GM21381 (cell line): ENCODE measurements around the gene DECR2.
"Not testable (repeated sequence)": the region's sequence is repeated elsewhere in the genome, so short reads cannot be mapped to it uniquely, and the experiment has no call there.

Source experiments
- ATAC-seq: cut with Tn5 transposase; IDR thresholded peaks from one replicate; pipeline ENCODE4 v1.9.1; 2021; ENCODE audit warnings: mild to moderate bottlenecking, moderate library complexity; ENCODE audit not compliant: unreplicated experiment

DECR2 gene

DNA sequence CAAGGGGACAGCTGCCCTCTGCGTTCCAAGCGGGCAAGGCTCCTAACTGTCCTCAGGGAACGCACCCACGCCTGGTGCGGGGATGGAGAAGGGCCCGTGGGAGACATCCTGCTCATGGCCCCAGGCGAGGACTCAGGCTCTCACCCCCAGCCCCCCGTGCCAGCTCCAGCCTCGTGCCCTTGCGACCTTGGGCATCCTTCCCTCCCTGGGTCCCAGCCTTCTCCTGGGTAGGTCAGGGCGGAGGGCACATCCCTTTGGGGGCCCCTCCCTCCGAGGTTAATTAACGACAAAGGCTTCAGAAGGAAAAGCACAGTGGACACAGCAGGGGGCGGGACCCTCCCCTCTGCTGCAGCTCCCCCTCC lies 22.9 kb upstream of the DECR2 start:
- no peak for ATAC-seq

GRCh38 chr16:379183-379960 lies 22.3 kb upstream of the DECR2 start:
- no peak for ATAC-seq

DNA sequence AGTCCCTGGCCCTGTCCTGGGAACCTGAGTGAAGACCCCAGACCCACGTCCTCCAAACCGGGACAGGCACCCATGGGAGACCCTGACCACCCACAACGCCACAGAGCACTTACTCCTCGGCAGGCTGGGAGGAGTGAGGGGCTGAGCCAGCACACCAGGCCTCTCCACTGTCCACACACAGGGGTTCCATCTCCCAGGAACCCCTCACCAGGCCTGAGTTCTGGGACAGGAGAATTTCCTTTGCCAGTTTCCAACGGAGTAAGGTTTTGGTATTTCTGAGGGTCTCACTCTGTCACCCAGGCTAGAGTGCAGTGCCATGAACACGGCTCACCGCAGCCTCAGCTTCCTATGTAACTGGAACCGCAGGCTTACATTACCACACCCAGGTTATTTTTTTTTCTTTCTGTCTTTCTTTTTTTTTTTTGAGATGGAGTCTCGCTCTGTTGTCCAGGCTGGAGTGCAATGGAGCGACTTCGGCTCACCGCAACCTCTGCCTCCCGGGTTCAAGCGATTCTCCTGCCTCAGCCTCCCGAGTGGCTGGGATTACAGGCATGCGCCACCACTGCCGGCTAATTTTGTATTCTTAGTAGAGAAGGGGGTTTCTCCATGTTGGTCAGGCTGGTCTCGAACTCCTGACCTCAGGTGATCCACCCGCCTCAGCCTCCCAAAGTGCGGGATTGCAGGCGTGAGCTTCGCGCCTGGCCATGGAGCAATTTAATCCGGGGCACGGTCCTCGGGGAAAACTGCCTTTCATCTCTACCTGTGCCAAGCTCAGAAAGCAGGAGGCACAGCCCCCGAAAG lies 21.5 kb upstream of the DECR2 start:
- ATAC-seq, result no peak

GRCh38 chr16:380762-381011 lies 21.0 kb upstream of the DECR2 start:
- no peak for ATAC-seq

DNA sequence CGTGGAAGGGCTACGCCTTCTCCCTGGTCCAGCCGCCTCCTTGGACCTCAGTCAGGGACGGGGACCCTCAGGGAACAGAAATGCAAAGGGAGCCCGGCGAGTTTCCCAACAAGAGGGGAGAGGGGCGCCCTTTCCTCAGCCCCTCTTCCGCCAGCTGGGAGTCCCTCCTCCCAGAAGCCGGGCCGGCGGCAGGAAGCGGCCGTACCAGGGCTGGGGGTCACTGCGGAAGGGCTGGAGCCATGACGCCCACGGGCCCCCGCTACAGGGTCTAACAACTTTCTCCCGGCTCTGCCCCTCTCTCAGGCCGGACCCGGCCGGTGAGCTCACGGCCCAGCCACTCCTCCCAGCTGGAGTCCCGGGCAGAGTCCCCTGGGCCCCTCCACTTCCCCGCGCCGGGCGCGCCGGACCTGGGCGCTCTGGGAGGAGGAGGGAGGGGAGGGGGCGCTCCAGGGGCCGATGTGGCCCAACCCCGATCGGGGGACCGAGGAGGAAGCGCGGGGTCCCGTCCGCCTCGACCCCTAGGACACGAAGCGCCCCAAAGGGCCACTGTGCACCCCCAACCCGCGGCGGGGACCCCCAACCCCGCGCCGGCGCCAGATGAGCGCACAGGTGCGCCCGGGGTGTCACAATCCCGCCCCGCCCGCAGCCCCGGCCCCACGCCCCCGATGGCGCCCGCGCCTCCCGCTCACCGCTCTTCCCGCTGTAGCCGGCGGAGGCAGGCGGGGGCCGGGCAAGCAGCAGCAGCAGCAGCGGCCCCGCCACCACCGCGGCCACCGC lies 20.5 kb upstream of the DECR2 start:
- ATAC-seq, result peak; percentile 17

GRCh38 chr16:381789-382717 lies 19.6 kb upstream of the DECR2 start, which contains the start of gene PGAP6:
Gene PGAP6, minus strand, starts transcription at chr16:381978. Its CDS starts 157 bp downstream, at chr16:381821.
- ATAC-seq, result peak; percentile 61

DNA sequence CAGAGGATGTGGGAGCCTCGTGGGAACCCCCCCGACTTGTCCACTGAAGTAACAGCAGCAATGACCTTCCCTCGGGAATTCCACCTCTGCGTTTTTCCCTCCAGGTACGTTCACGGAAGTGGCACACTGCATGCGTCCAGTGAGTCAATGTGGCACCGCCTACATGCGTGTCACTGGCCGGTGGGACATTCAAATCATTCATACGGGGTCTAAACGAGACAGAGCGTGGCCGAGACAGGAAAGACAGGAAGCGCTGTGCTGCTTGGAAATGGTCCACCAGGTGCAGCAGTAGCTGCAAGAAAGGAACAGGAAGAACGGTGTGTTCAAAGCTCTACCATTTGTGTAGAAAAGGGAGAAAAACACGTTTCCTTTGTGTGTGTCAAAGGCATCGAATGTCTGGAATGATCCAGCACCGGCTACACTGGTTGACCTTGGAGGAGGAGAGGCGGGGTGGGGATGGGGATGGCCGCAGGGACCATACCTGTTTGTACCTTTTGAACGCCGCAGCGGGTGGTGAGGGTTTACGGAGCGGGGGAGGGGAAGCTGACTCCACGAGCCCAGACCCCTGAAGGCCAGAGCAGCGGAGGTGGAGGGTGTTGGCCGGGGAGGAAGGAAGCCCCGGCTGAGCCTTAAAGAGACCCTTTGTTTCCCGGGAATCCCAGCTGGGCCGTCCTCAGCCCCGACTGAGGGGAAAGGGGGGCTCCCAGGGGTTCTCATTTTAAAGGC lies 18.2 kb upstream of the DECR2 start:
- peak; percentile 30 for ATAC-seq

GRCh38 chr16:386641-387156 lies 15.0 kb upstream of the DECR2 start:
- ATAC-seq, result no peak

GRCh38 chr16:387761-388666 lies 13.7 kb upstream of the DECR2 start:
- ATAC-seq, result not testable (repeated sequence)

DNA sequence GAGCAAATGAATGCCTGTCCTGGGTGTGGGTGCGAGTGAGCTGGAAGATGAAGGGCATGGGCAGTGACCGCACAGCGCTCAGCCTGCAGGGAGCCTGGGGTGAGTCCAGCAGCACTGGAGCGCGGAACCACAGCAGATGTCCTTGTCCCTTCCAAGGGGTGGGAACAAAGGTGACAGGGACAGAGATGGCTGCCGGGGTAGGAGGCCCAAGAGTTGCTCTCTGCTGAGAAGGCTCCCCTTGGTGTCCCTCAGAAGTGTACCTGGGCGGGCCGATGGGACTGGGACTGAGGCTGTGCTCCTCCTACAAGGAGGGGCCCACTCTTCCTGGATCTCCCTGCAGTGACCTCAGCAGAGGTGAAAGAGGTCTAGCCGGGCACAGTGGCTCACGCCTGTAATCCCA lies 12.3 kb upstream of the DECR2 start:
- ATAC-seq, result no peak

DNA sequence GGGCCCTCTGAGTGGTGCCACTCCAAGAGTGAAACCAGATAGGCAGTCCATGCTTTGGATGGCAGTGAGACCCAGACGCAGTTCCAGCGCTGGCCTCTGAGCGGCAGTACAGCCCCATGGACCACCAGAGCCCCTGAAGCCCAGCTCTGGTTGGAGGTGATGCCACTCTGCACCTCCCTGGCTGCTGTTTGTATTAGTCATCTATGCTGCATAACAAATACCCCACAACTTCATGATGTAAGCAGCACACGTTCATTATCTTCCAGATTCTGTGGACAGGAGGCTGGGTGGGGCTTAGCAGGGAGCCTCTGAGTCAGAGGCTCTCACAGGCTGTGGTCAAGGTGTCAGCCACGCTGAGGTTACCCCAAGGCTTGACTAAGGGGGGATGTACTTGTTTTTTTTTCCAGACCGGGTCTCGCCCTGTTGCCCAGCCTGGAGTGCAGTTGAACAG lies 9.8 kb upstream of the DECR2 start:
- no peak for ATAC-seq

DNA sequence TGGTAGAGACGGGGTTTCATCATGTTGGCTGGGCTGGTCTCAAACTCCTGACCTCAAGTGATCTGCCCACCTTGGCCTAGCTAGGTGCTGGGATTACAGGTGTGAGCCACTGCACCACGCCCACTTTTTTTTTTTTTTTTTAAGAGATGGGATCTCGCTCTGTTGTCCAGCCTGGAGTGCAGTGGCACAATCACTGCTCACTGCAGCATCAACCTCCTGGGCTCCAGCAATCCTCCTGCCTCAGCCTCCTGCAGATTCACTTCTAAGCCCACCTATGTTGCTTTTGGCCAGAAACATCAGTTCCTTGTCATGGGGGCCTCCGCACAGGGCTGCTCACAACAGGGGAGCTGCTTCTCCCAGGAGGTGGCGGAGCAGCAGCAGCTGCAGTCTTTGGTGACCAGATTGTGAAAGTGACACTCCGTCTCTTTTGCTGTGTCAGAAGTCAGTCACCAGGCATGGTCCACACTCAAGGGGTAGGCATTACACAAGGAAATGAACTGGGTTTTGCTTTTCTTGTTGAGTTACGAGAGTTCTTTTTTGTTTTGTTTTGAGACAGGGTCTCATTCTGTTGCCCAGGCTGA lies 9.1 kb upstream of the DECR2 start:
- ATAC-seq, result no peak

- no peak for ATAC-seq
Measured at GRCh38 chr16:396199-396598, 5.5 kb upstream of the DECR2 start.

DNA sequence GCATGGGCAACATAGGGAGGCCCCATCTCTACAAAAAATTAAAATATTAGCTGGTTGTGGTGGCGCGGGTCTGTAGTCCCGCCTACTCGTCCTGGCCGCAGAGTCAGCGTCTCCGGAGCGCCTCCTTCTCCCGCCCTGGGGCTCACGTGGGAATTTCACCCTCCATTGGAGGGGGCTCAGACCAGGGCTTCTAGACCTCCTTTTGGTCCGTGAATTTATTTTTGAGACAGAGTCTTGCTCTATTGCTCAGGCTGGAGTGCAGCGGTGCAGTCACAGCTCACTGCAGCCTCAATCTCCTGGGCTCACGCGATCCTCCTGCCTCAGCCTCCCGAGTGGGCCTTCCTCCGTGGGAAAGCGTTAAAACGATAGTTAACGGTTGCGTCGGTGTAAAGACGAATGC lies 5.1 kb upstream of the DECR2 start:
- no peak for ATAC-seq

DNA sequence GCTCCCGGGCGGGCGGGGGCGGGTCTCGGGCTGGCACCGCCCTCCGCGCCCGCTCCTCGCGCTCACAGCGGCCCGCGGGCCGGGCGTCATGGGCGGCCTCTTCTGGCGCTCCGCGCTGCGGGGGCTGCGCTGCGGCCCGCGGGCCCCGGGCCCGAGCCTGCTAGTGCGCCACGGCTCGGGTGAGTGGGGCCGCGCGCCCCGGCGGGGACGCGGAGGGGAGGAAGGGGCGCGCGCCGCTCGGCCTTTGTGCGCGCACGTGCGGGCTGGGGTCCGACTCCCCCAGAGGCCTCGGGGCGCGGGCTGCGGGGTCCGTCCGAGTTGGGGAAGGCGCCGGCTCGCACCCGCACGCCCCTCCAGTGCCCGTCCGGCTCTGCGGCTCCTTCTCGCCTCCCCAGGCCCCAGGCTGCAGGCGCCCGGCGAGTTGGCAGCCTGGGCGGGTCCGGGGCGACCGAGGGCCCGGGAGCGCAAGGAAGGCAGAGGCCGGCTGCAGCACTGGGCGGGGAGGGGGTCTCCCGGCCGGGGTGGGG lies 4.5 kb upstream of the DECR2 start, which contains the start of gene NME4:
Gene NME4, plus strand, starts transcription at position 65 of the 527 bp plus-strand sequence. Its CDS starts 24 bp downstream, at position 89.
- no peak for ATAC-seq

DNA sequence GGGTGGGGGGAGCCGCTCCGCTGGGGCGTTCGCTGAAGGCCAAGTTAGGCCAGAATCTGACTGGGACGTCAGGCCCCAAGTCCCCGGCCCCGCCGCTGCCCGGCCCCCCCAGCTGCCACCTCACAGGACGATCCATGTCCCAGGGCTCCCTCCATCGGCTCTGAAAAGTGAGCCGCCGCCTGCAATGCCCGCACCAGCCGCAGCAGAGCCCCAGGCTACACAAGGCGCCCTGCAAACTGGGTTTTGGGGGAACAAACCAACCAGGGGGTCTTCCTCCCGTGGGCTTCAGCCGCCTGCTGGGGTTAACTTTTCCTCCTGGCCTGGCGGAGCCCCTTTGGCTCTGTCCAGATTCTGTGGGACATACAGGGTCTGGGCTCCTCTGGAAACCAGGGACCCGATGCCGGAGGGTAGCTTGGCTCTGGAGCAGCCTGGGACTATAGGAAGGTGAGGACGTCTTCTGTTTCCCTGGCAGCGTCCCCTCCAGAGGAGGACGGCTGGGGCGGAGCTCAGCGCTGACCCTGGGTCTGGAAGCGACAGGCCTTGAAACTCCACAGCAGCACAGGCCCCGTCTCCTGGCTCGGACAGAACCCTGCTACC lies 3.9 kb upstream of the DECR2 start:
- no peak for ATAC-seq

- ATAC-seq, result no peak
Measured at GRCh38 chr16:398561-399339, 2.9 kb upstream of the DECR2 start.
